SW 1271 (cell line): Measurements from ENCODE around the gene NFS1.

Experiments used
- DNase-seq, 2 experiments: peaks; one replicate each; lab custom pipeline; 2025; lab: John Stamatoyannopoulos, UW

The NFS1 gene

DNA sequence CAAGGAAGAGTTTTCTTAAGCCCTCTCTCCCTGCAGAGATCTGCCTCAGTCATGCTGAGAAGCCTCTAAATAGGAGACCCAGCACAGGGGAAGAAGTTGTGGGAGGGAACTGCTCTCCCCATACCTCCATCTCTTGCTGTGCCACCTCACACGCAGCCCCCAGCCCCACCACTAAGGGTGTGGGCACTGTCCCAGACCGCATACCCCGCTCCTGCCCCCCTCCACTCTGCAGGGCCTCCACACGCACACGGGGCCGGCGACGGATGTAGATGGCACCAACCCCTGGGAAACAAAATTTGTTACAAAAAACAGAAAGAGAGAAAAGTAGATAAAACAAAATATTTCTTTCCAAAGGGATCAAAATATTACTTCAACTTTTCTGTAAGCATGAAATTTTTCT is 24.2 kb downstream of the NFS1 start:
- no peak for DNase-seq

DNA sequence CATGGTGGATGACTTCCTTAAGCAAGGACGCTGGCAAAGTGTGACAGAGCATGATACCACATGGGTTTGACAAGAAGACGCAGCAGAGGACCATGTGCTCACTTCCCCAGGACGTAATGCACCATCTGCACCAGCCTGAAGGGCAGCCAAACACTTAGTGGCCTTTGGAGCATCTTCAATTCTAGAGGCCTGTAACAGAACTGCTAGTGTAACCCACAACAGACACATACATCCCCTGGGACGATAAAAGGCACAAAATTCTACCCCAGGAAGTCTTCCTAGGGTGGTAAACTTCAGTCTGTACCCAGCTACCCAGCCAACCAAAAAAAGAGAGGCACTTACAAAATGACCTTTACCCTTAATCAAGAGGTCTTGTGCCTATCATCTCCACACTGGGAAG is 25.3 kb downstream of the NFS1 start:
- no peak for DNase-seq

DNA sequence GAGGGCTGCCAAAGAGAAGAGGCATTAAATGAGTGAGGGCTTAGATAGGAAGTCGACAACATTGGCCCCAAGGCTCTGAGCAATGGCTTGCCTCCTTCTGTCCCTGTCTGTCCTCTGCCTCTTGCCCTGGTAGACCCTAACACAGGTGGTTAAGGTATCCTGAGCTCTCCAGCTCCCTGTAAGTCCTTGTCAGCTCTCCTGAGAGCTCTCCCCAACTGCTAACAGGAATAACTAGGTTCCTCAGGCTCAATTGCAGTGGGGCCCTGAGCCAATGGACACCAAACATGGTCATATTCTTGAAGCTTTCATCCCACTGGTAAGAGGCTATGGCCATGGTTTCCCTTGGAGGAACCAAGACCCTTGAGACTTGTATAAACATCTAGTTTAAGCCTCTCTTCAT is 29.5 kb downstream of the NFS1 start:
- DNase-seq = no peak

DNA sequence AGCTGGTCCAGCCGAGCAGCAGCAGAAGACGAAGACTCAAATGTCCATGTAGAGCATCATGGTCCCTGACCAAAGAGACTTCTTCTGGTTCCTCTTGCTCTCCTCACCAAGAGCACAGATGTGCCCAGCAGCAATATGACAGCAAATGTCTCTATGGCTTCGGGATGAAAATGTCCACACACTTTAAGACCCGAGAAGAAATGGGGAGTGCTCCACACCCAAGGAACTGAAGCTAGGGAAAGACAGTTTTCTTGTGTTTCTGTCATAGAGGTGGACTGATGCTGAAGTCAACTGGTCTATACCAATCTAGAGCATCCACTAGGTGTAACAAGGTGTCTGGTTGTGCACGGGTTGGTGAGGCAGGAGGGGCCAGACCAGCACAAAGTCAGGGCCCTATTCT is 29.9 kb downstream of the NFS1 start:
- no peak for DNase-seq

DNA sequence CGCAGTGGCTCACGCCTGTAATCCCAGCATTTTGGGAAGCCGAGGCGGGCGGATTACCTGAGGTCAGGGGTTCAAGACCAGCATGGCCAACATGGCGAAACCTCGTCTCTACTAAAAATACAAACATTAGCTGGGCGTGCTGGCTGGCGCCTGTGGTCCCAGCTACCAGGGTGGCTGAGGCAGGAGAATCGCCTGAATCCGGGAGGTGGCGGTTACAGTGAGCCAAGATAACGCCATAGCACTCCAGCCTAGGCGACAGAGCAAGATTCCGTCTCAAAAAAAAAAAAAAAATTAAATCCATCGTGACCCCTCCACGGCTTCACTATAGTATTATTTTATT is 33.2 kb downstream of the NFS1 start:
- DNase-seq = no peak

DNA sequence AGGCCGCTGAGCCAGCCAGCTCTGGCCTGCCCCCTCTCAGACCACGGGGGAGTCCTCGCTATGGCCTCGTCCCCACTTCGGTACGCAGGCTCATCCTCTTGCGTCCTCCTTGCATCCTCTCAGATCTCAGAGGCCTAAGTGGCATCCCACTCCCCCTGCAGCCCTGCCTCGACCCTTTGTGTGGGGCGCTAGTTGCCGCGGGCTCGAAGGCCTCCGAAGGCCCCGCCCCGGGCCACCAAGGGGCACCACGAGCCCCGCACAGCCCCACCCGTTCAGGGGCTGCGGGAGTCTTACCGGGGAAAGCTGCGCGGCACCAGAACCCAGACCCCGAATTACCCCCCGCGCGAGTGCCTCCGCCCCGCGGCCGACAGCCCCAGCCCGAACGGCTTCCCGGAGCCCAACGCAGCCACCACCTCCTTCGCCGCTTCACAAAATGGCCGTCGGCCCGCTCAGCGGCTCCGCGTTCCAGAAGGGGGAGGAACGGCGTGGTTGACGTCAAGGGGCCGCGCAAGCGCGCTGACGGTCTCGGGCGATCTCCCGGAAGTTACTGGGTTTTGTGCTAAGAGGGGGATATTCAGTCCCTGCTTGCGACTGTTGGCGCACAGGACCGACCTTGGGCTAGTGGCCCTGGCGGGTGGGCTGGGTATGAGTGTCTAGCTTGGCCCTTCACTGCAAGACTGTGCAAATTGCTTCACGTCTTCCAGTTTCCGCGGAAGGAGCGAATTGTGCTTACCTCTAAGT is 34.5 kb downstream of the NFS1 start, which contains the start of the genes CPNE1 and RBM12:
Gene CPNE1 (minus strand): TSS at position 435 of the 741 bp plus-strand sequence. CDS start 31,977 bp downstream, outside the sequence.
Gene RBM12 (minus strand): TSS at position 435 of the 741 bp plus-strand sequence. CDS start 9,578 bp downstream, outside the sequence.
- peak; percentile 97 to 99 for DNase-seq

DNA sequence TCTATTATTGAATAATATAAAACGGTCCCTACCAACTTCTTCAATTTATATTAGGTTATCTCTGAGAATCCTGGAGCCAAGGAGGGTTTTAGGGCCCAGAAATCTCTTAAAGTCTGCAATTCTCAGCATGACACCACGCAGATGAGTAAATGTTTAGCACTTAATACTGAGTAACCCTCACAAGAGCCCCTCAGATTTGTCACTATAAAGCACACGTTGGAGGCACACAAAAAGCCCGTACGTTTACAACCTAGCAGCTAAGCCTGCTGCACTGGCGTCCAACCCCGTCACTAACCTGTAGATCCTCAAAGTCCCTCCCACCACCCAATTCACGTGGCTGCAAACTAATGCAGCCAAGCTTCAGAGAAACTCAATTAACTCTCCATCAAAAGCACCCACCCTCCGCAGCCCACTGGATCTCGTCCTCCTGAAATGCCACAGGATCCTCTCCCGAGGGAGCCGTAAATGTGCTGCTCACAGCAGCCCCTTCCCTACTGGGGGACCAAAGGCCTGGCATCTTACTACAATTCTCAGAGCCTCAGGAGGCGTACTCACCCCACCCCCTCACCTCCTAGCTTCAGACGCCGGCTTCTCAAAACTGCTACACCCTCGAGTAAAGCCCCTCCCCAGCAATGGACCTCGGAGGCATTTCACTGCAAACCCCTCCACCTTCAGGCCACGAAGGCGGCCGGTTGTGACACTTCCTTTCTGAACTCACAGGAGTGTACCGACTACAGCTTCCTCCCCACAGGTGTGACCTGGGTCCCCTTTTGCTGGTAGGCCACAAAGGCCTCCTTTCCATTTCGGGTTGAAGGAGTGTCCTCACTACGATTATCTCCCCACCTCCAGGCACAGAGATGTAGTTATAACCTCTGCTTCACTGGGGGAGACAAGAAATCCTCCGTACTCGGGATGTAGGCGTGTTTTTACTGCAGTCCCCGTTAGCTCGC is 35.4 kb downstream of the NFS1 start:
- DNase-seq = peak in 1 of 2 experiments; percentile 79

DNA sequence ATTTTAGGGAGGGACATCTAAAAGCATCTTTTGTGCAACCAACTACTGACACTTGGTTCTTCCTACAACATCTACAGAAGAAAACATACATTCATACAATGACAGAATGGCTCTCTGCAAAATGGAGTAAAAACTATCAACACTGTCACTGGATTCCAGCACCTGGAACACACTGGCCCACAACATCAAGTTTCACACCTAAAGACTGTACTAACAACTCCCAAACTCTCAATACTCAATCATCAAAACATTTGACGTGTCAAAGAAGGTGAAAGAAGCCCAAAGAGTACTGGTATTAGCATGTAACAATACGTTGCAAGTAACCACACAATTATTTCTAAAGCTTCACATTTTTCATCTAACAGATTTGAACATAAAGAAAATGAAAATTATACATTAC is 36.6 kb downstream of the NFS1 start:
- DNase-seq = no peak

DNA sequence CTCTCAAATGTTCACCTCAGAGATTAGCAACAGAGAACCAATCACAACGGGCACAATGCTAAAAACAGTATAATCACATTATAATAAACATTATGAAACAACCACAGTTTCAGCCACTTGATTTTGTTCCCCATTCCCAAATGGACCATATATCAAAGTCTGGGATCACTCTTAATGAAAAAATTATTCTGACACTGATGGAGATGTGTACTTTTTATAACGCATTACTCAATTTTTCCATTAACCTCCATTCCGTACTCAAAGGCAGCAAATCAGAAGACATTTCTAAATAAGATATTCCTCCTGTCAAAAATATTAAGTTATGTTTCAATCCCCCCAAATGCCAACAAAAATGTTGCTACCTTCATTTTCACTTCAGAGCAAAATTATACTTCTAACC is 37.2 kb downstream of the NFS1 start:
- no peak for DNase-seq

DNA sequence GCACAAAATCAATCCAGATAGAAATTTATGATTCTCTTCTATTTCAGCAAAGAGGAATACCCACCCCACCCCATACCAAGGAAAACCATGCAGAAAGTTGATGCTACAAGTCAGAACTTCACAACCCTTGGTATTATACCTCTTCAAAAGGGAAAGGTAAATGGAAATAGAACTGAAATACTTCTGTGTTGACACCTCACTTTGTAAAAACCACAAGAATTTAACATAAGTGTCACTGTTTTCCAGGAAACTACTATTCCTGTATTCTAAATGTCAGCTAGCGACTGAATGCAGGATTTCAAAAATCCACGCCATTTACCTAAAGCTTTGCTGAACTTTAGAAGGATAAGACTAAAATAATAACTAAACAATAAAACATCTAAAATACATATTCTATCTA is 38.1 kb downstream of the NFS1 start:
- peak in 1 of 2 experiments; percentile 56 for DNase-seq

DNA sequence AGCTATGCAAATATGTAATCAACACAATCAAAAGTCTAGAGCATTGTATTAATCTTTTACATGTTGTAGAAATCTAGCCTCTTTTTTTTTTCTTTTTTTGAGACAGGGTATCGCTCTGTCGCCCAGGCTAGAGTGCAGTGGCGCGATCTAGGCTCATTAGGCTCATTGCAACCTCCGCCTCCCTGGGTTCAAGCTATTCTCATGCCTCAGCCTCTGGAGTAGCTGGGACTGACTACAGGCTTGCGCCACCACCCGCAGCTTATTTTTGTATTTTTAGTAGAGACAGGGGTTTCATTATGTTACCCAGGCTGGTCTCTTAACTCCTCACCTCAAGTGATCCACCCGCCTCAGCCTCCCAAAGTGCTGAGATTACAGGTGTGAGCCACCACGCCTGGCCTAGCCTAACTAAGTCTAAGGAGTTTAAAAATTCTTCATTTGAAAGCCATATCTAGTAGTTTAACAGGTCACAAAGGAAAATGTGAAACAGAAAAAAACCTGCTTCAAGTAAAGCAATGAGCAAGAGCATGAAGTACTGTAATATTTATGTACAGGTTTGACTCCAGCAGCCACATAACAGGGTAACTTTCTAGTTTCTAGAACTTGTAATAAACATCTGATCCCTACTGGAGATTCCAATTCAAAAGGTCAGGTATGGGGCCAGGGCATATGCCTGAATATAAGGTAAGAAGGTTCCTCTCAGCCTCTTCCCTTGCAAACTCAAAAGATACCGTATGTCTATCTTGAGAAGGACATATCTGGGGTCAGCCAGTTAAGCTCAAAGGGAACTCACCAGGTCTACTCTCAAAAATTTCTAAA is 38.8 kb downstream of the NFS1 start:
- DNase-seq = no peak

DNA sequence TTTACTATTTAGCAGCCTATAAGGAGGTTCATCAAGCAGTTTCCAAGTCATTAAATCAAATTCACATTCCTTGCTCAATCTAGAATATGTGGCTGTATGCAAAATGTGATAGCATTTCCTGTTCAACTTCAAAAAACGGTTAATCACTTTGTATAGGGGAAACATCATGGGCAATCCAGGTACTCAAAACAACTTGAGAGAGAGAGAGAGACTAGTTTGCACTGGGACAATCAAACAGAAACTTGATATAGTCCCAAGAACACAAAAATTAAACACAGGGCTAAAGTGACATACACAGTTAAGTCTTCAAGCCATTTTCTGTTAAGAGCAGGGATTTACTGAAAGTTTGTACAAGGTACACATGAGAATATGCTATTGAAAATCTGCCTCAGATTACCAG is 41.9 kb downstream of the NFS1 start:
- no peak for DNase-seq

DNA sequence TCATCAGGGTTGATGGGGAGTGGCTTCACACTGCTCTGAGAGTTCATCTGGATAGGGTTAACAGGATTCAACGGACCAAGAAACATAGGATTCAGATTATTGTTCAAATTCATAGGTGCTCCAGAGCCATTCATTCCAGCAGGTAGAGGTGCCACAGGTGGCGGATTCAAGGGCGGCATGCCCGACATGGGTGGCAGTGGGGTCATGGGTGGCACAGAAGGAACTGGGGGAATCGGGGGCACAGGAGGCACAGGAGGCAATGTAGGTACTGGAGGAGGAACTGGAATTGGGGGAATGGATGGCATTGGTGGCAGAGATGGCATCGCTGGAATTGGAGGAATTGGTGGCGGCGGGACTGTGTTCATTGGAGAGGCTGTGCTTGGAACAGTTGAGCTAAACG is 44.7 kb downstream of the NFS1 start:
- DNase-seq = no peak

DNA sequence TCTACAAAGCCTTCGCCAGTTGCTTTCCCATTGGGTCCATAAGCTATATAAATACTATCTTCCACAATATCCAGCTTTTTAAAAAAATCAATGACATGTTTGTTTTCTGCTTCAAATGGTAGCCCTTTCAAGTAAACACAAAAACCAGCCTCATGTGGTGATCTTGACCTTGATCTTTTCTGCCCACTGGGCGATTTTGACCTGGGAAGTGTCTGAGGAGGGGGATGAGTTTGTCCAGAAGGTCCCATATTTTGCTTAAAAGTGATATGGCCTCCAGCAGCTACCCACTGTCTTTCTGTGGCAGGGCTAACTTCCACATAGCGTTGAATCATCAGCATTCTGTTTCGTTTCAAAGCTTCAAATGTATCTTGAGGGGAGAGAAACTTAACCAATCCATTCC is 45.3 kb downstream of the NFS1 start:
- no peak for DNase-seq

DNA sequence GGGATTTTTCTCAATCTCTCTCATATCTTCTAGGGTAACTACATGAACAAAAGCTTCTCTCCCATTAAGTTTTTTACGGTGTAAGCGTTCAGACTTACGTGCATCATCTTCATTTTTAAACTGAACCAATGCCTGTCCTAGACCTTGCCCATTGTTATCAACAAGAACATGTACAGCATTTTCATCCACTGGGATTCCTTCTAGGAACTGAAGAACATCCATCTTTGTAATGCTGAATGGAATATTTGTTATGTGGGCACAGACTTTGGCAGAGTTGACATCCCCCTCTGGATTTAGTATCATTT is 45.8 kb downstream of the NFS1 start:
- DNase-seq = no peak

DNA sequence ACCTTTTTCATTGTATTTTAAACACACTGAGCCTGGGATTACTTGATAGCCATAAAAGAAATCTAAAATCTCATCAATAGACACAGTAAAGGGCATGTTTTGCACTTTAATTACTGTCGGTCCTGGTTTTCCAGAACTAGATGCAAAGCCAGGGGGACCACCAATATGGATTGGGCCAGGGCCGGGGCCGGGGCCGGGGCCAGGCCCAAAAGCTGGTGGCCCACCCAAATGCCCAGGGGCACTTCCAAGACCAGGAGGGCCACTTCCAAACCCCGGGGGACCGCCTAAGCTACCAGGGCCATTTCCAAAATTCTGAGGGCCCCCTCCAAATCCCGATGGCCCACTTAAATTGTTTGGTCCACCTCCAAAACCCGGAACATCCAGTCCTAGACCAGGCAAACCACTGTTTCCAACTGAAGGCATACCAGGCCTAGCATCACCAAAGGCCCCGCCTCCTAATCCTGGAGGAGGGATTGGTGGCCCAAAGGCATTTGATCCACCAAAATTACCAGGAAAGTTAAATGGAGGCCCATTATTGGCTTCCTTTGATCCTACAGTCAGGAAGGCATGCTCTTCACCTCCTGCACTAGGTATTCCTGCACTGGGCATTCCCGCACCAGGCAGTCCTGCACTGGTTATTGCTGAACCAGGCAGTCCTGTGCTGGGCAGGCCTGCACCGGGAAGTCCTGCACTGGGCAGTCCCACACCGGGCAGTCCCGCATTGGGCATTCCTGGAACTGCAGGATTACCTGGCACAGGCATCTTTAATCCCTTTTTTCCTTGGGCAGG is 46.3 kb downstream of the NFS1 start:
- DNase-seq = no peak

DNA sequence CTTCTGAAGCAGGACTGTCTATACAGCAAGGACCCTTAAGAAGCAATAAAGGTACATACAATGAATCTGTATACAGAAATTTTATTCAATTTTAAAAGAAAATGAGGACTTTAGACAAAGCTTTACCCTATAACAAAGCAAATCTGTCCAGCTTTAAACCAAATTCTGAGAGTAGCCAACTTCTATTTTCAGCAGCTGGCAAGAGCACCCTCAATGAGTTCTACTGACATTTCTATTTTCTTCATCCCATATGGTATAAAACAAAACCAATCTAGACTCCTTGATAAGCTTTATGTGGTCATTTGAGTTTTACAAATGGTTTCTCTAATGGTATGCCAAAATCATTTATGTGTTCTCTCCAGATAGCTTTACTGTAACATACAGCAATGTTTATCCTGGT is 47.2 kb downstream of the NFS1 start:
- no peak for DNase-seq

DNA sequence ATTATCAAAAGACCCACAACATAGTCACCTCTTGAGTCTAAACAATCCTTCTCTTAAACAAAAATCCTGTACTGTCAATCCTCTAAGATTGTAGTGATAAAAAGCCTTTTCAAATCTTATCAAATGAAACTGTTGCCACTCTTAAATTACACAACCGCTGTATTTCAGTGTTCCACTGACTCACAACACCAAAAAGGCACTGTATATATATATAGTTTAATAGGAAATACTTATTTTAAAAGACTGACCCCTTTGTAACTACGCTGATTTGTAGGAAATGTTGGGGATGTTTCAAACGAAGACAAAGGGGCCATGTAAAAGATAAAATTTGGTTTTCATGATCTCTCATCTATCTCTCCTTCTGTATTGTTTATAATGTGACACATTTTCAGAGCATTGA is 48.5 kb downstream of the NFS1 start:
- no peak for DNase-seq

DNA sequence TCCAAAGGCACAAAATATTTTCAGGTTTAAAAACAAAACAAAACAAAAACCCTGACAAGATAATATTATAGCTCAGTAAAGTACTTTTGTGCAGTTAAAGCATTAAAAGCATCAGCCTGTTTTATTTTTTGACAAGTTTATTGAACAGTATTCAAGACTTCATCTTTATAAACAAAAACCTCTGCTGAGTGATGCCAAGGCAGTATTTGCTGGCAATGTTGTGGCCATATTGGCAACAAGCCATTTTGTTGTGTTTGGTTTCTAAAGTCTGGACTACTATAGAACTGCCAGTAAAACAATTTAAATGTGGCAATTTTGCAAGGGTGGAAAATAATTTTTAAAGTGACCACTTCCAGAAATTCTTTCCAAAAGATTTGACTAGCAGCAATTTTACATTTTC is 50.3 kb downstream of the NFS1 start:
- DNase-seq = no peak

DNA sequence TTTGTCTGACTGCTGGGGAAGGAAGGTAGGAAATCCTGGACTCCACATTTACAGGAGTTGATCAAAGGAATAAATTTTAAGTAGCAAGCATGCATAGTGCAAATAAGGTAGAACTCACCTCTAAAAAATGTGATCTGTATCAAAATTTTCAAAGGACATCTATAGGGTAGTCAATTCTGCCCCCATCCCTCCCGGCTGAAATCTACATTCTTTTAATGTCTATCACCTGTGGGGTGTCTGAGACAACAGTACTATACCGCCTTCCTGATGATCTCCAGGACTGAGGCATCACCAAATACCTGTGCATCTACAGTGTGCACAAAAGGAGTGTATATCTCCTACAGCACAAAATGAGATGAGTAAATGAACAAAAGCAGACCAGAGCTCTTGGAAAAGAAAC is 54.3 kb downstream of the NFS1 start:
- DNase-seq = no peak

DNA sequence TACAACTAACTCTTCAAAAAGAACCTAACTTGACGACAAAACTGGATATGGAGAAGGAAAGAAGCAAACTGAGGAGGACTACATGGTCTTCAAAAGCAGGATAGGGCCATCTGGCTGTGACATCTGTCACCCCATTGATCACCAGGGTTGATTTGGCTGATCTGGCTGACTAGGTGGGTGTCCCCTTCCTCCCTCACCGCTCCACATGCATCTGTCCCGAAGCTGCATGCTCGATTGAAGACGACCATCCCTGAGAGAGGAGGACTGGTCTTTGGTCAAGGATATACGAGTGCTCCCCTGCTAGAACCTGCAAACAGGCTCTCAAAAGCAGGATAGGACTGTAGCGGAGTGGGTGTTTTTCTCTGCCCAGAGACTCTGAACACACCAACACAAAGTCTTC is 56.1 kb downstream of the NFS1 start:
- no peak for DNase-seq

DNA sequence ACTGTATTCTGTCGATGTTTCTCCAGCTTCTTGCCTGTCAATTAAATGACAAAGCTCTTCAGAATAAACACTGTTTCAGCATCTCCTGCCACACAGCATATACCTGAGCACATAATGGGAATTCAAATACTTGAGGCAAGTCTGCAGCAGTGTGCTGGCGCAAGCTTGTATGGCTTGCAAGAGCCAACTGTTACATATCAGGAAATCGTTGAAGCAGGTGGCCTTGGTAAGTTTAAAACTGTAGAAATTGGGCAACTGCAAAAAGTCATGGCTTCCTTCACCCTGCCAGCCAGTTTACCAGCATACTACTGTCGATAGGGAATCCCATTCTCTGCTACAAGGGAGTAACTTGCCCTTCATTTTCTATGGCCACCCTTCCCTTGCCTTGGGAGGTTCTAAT is 57.4 kb downstream of the NFS1 start:
- DNase-seq = no peak
